H1 (cell line): ENCODE measurements around the gene HEATR9. TPM values are rescaled to one million over a fixed set of nuclear protein-coding genes. Genes with fewer than 3 reads are reported as not detected.

Experiments
- CTCF ChIA-PET: fragments of 300-600 bp; sonication (Branson Sonifier 250); formaldehyde crosslinking; loops from one replicate; lab custom pipeline; 2021; ENCODE audit not compliant: partially characterized antibody; lab: Charles Lee
- POLR2A ChIA-PET: fragments of 300-600 bp; sonication (Branson Sonifier 250); formaldehyde crosslinking; loops from one replicate; lab custom pipeline; 2021; ENCODE audit warnings: inconsistent platforms; ENCODE audit not compliant: partially characterized antibody; lab: Charles Lee
- DNase-seq, 2 experiments: peaks; one replicate each; pipeline versions ENCODE4 v3.0.0 to v3.0.0-alpha.2; 2010 to 2022; ENCODE audit warnings: low spot score in 2 of 2, low read depth in 1 of 2, mixed read lengths in 1 of 2
- FAIRE-seq: peaks from 2 replicates; lab custom pipeline; 2011; peaks lifted over from hg19 to GRCh38; lab: Jason Lieb, UNC
- H2AFZ ChIP-seq: 2 replicates; pipeline ENCODE4 v1.8.1; 2012; ENCODE audit warnings: low read length, inconsistent platforms
- H2AK5ac ChIP-seq: 2 replicates; pipeline ENCODE4 v1.6.1; 2013; ENCODE audit warnings: low read depth, low read length
- H2BK120ac ChIP-seq: replicated peaks from 2 replicates; pipeline ENCODE3; 2013; ENCODE audit warnings: low read depth, low read length, inconsistent platforms
- H2BK12ac ChIP-seq: 2 replicates; pipeline ENCODE4 v1.6.1; 2013; ENCODE audit warnings: low read depth, low read length
- H2BK15ac ChIP-seq: 2 replicates; pipeline ENCODE4 v1.6.1; 2013; ENCODE audit warnings: low read length
- H2BK20ac ChIP-seq: 2 replicates; pipeline ENCODE4 v1.6.1; 2013; ENCODE audit warnings: low read length
- H2BK5ac ChIP-seq: 2 replicates; pipeline ENCODE4 v1.6.1; 2013; ENCODE audit warnings: low read depth, low read length
- H3K14ac ChIP-seq: 2 replicates; pipeline ENCODE4 v1.6.1; 2013; ENCODE audit warnings: inconsistent platforms; ENCODE audit not compliant: insufficient read length
- H3K18ac ChIP-seq: 2 replicates; pipeline ENCODE4 v1.6.1; 2013; ENCODE audit warnings: low read length; ENCODE audit errors: extremely low read depth
- H3K23ac ChIP-seq: 2 replicates; pipeline ENCODE4 v1.6.1; 2013; ENCODE audit warnings: inconsistent platforms; ENCODE audit not compliant: insufficient read length
- H3K23me2 ChIP-seq: 2 replicates; pipeline ENCODE4 v1.6.1; 2013; ENCODE audit warnings: low read depth, low read length
- H3K27ac ChIP-seq: 2 replicates; pipeline ENCODE4 v1.6.1; 2011; ENCODE audit warnings: low read depth, low read length, inconsistent platforms
- H3K27me3 ChIP-seq, 4 experiments: replicated peaks in 1 of 4; 1 replicate in 1 of 4; 2 replicates in 3 of 4; pipeline versions ENCODE4 v1.6.1 to v1.8.1; 2011 to 2013; ENCODE audit warnings: low read length in 3 of 4, mild to moderate bottlenecking in 3 of 4, inconsistent platforms in 2 of 4, mixed read lengths in 2 of 4, moderate library complexity in 1 of 4; ENCODE audit not compliant: control insufficient read depth in 3 of 4, insufficient read depth in 3 of 4; ENCODE audit errors: extremely low read depth in 1 of 4
- H3K36me3 ChIP-seq, 4 experiments: 2 replicates each; pipeline versions ENCODE4 v1.6.1 to v1.8.1; 2011 to 2013; ENCODE audit warnings: mild to moderate bottlenecking in 4 of 4, low read length in 3 of 4, moderate library complexity in 2 of 4, control low read depth in 1 of 4, inconsistent platforms in 1 of 4; ENCODE audit not compliant: insufficient read depth in 4 of 4, control insufficient read depth in 2 of 4
- H3K4ac ChIP-seq: replicated peaks from 2 replicates; pipeline ENCODE3; 2013; ENCODE audit warnings: low read length, low read depth, mixed read lengths, inconsistent platforms; ENCODE audit not compliant: insufficient read length
- H3K4me1 ChIP-seq, 4 experiments: replicated peaks in 1 of 4; 1 replicate in 1 of 4; 2 replicates in 3 of 4; pipeline versions ENCODE4 v1.6.1 to v1.8.1; 2011 to 2013; ENCODE audit warnings: low read length in 3 of 4, inconsistent platforms in 2 of 4, mixed read lengths in 1 of 4; ENCODE audit not compliant: insufficient read depth in 4 of 4, control insufficient read depth in 3 of 4
- H3K4me2 ChIP-seq, 2 experiments: 2 replicates each; pipeline versions ENCODE4 v1.6.1 to v1.8.1; 2011 to 2013; ENCODE audit warnings: low read depth in 2 of 2, low read length in 2 of 2, control low read depth in 1 of 2, inconsistent platforms in 1 of 2, mild to moderate bottlenecking in 1 of 2; ENCODE audit not compliant: insufficient read depth in 1 of 2
- H3K4me3 ChIP-seq, 4 experiments: fragments of 200-600, 300-600 bp in 1 of 4; sonication (generic), shearing (Covaris generic), sonication (Bioruptor Twin) in 1 of 4; 2 replicates each; pipeline versions ENCODE4 v1.5.1 to v1.8.1; 2011 to 2016; ENCODE audit warnings: low read length in 4 of 4, low read depth in 3 of 4, control low read depth in 2 of 4, inconsistent platforms in 2 of 4, mild to moderate bottlenecking in 2 of 4, mixed read lengths in 1 of 4, moderate library complexity in 1 of 4; ENCODE audit not compliant: insufficient read depth in 2 of 4; ENCODE audit errors: extremely low read depth in 1 of 4
- H3K56ac ChIP-seq: replicated peaks from 2 replicates; pipeline ENCODE3; 2013; ENCODE audit warnings: low read depth, mild to moderate bottlenecking, mixed read lengths, low read length, inconsistent platforms; ENCODE audit not compliant: insufficient read length
- H3K79me1 ChIP-seq: 2 replicates; pipeline ENCODE4 v1.6.1; 2013; ENCODE audit warnings: low read depth, low read length, control low read depth
- H3K79me2 ChIP-seq, 2 experiments: 2 replicates each; pipeline versions ENCODE4 v1.6.1 to v1.8.1; 2012 to 2013; ENCODE audit warnings: low read length in 2 of 2, mild to moderate bottlenecking in 2 of 2, inconsistent platforms in 1 of 2; ENCODE audit not compliant: insufficient read depth in 2 of 2, control insufficient read depth in 1 of 2
- H3K9ac ChIP-seq, 4 experiments: replicated peaks in 1 of 4; 1 replicate in 1 of 4; 2 replicates in 3 of 4; pipeline versions ENCODE4 v1.6.1 to v1.8.1; 2011 to 2013; ENCODE audit warnings: low read depth in 3 of 4, low read length in 3 of 4, control low read depth in 2 of 4, mild to moderate bottlenecking in 2 of 4, moderate library complexity in 2 of 4, inconsistent platforms in 1 of 4; ENCODE audit errors: extremely low read depth in 1 of 4
- H3K9me3 ChIP-seq, 2 experiments: 2 replicates each; pipeline versions ENCODE4 v1.6.1 to v1.8.1; 2012 to 2013; ENCODE audit warnings: mild to moderate bottlenecking in 2 of 2, moderate library complexity in 2 of 2, control low read depth in 1 of 2, inconsistent platforms in 1 of 2, low read depth in 1 of 2, low read length in 1 of 2, mixed read lengths in 1 of 2; ENCODE audit not compliant: insufficient read depth in 2 of 2
- H4K20me1 ChIP-seq, 2 experiments: replicated peaks in 1 of 2; 2 replicates each; pipeline versions ENCODE3 to v1.8.1; 2011 to 2013; ENCODE audit warnings: inconsistent platforms in 2 of 2, low read length in 2 of 2, mild to moderate bottlenecking in 1 of 2; ENCODE audit not compliant: insufficient read depth in 2 of 2, control insufficient read depth in 1 of 2
- H4K5ac ChIP-seq: 2 replicates; pipeline ENCODE4 v1.6.1; 2013; ENCODE audit warnings: low read length, low read depth, mixed read lengths, inconsistent platforms; ENCODE audit not compliant: insufficient read length
- H4K8ac ChIP-seq: 2 replicates; pipeline ENCODE4 v1.8.0; 2013; ENCODE audit warnings: mild to moderate bottlenecking, moderate library complexity, low read length, inconsistent platforms; ENCODE audit not compliant: insufficient read depth; ENCODE audit errors: extremely low read depth
- H4K91ac ChIP-seq: replicated peaks from 2 replicates; pipeline ENCODE3; 2013; ENCODE audit warnings: low read length, mixed read lengths, inconsistent platforms; ENCODE audit not compliant: insufficient read length
- CTCF ChIP-seq, 3 experiments: IDR thresholded peaks; 1 replicate in 2 of 3; 2 replicates in 1 of 3; pipeline versions ENCODE4 v1.5.1 to v1.6.1; 2011; ENCODE audit warnings: low read length in 3 of 3, mild to moderate bottlenecking in 3 of 3, inconsistent platforms in 2 of 3, low read depth in 1 of 3, moderate library complexity in 1 of 3; ENCODE audit not compliant: insufficient read depth in 1 of 3; ENCODE audit errors: control extremely low read depth in 1 of 3
- MAFK ChIP-seq: IDR thresholded peaks from 2 replicates; pipeline ENCODE4 v1.6.1; 2012; ENCODE audit warnings: low read depth, mild to moderate bottlenecking, improper control_type of control experiment, low read length
- RFX5 ChIP-seq: IDR thresholded peaks from 2 replicates; pipeline ENCODE4 v1.6.1; 2011; ENCODE audit warnings: low read depth, low read length, improper control_type of control experiment, borderline replicate concordance
- RXRA ChIP-seq: IDR thresholded peaks from 2 replicates; pipeline ENCODE4 v1.6.1; 2011; ENCODE audit warnings: low read depth, mild to moderate bottlenecking, low read length, moderate library complexity; ENCODE audit not compliant: insufficient read depth
- WGBS, 2 experiments: shearing (Covaris generic) in 1 of 2; methylation state at CpG; one replicate each; pipeline versions ENCODE4 v1.1.6 to v1.1.7; 2013 to 2015; ENCODE audit warnings: low lambda C conversion rate in 2 of 2, mixed read lengths in 2 of 2, inconsistent platforms in 1 of 2, low coverage in 1 of 2, missing lambda C conversion rate in 1 of 2; ENCODE audit not compliant: insufficient replicate concordance in 2 of 2, insufficient coverage in 1 of 2, insufficient read length in 1 of 2; ENCODE audit errors: extremely low coverage in 1 of 2, missing lambda C conversion rate in 1 of 2; 5-methylcytosine and 5-hydroxymethylcytosine counted together
- polyA plus RNA-seq, 7 experiments: library from polyadenylated mRNA; depleted of rRNA in 3 of 7; stranded (reverse) in 5 of 7; unstranded in 2 of 7; fragments of >200 nt in 5 of 7; fragments of 200-250 nt in 2 of 7; gene quantifications; 1 replicate in 5 of 7; 2 replicates in 1 of 7; 4 replicates in 1 of 7; pipeline versions ENCODE4 v1.2.1 to v1.2.3, GENCODE V29; 2011 to 2013; ENCODE audit warnings: missing spikeins in 2 of 7, mixed read lengths in 2 of 7
- total RNA-seq: library from RNA; stranded (reverse); fragmentation: NEBNext Ultra II Directional; extraction: Animal tissue kit (Norgen Biotek cat#: 25700); gene quantifications from 2 replicates; pipeline ENCODE4 v1.2.1, GENCODE V29; 2021

Gene HEATR9
- total and polyA plus RNA-seq, 2 of the 8 experiments (the other 6 are each of a cell fraction or from before 2014, with no cell fraction given), result not detected

GRCh38 chr17:35819455-35819854, 49.2 kb downstream of the HEATR9 start:
- Histone ChIP-seq H2BK5ac (no peak overlapping the region), H3K4me1 (no peaks in the 10 kb centered on the region), H3K4me2 (no peak overlapping the region), H2BK120ac (no peak overlapping the region), H4K91ac (no peak overlapping the region), H3K9me3 (no peaks in the 10 kb centered on the region), H3K36me3 (peaks cover 27 to 84% (median 53%) of the 10 kb centered on the region in 4 experiments), H4K20me1 (peaks cover 10 to 11% of the 10 kb centered on the region in 2 experiments), H3K56ac (no peak overlapping the region), H3K9ac (no peak overlapping the region), H3K4me3 (no peak overlapping the region), H3K14ac (no peak overlapping the region), H2BK15ac (no peak overlapping the region), H2BK20ac (no peak overlapping the region), H4K5ac (no peak overlapping the region), H3K79me1 (no peaks in the 10 kb centered on the region), H4K8ac (no peak overlapping the region), H2AK5ac (no peak overlapping the region), H2AFZ (no peak overlapping the region), H3K27me3 (no peaks in the 10 kb centered on the region), H3K23me2 (no peaks in the 10 kb centered on the region), H3K27ac (no peak overlapping the region), H3K18ac (no peak overlapping the region), H3K79me2 (peaks cover 8 to 84% of the 10 kb centered on the region in 2 experiments; a peak in 3 of 4 replicates), H3K4ac (no peak overlapping the region), H2BK12ac (no peak overlapping the region), H3K23ac (no peak overlapping the region)
- POLR2A ChIA-PET, result interaction anchor here (1.0 to 2.1 kb wide), 5 partner anchors 9 to 206 kb away, joined by 3 to 12 read pairs (median 4); partner anchors contain the start of gene TAF15
- DNase-seq, result no peak
- FAIRE-seq, result no peak
- TF ChIP-seq RXRA (no peak), RFX5 (no peak), CTCF (IDR thresholded peaks at IDR 0.05; ENCODE audit: control extremely low read depth in 1 of 3, insufficient read depth in 1 of 3, low read depth in 1 of 3, low read length in 3 of 3) (no peak), MAFK (peak; percentile 37; the same call in 1 of the 2 replicates)
- CTCF ChIA-PET, result interaction anchor here (1.4 to 1.5 kb wide), 2 partner anchors 11 to 30 kb away, joined by 3 to 5 read pairs; partner anchors contain the start of gene TAF15
- WGBS, 2 experiments, result 91% methylated on average over 1 of the region's 1 CpG; no CpG with 5 or more reads in 1 of the 2 experiments
